H1 (cell line): ENCODE data around the gene OMP. TPM values are rescaled to one million over a fixed set of nuclear protein-coding genes. Genes with fewer than 3 reads are reported as not detected.

Experiments used
- CTCF ChIA-PET: fragments of 300-600 bp; sonication (Branson Sonifier 250); formaldehyde crosslinking; loops from one replicate; lab custom pipeline; 2021; ENCODE audit not compliant: partially characterized antibody; lab: Charles Lee
- POLR2A ChIA-PET: fragments of 300-600 bp; sonication (Branson Sonifier 250); formaldehyde crosslinking; loops from one replicate; lab custom pipeline; 2021; ENCODE audit warnings: inconsistent platforms; ENCODE audit not compliant: partially characterized antibody; lab: Charles Lee
- DNase-seq, 2 experiments: peaks; one replicate each; pipeline versions ENCODE4 v3.0.0 to v3.0.0-alpha.2; 2010 to 2022; ENCODE audit warnings: low spot score in 2 of 2, low read depth in 1 of 2, mixed read lengths in 1 of 2
- FAIRE-seq: peaks from 2 replicates; lab custom pipeline; 2011; peaks lifted over from hg19 to GRCh38; lab: Jason Lieb, UNC
- H2AFZ ChIP-seq: 2 replicates; pipeline ENCODE4 v1.8.1; 2012; ENCODE audit warnings: low read length, inconsistent platforms
- H2AK5ac ChIP-seq: 2 replicates; pipeline ENCODE4 v1.6.1; 2013; ENCODE audit warnings: low read depth, low read length
- H2BK120ac ChIP-seq: replicated peaks from 2 replicates; pipeline ENCODE3; 2013; ENCODE audit warnings: low read depth, low read length, inconsistent platforms
- H2BK12ac ChIP-seq: 2 replicates; pipeline ENCODE4 v1.6.1; 2013; ENCODE audit warnings: low read depth, low read length
- H2BK15ac ChIP-seq: 2 replicates; pipeline ENCODE4 v1.6.1; 2013; ENCODE audit warnings: low read length
- H2BK20ac ChIP-seq: 2 replicates; pipeline ENCODE4 v1.6.1; 2013; ENCODE audit warnings: low read length
- H2BK5ac ChIP-seq: 2 replicates; pipeline ENCODE4 v1.6.1; 2013; ENCODE audit warnings: low read depth, low read length
- H3K14ac ChIP-seq: 2 replicates; pipeline ENCODE4 v1.6.1; 2013; ENCODE audit warnings: inconsistent platforms; ENCODE audit not compliant: insufficient read length
- H3K18ac ChIP-seq: 2 replicates; pipeline ENCODE4 v1.6.1; 2013; ENCODE audit warnings: low read length; ENCODE audit errors: extremely low read depth
- H3K23ac ChIP-seq: 2 replicates; pipeline ENCODE4 v1.6.1; 2013; ENCODE audit warnings: inconsistent platforms; ENCODE audit not compliant: insufficient read length
- H3K23me2 ChIP-seq: 2 replicates; pipeline ENCODE4 v1.6.1; 2013; ENCODE audit warnings: low read depth, low read length
- H3K27ac ChIP-seq: 2 replicates; pipeline ENCODE4 v1.6.1; 2011; ENCODE audit warnings: low read depth, low read length, inconsistent platforms
- H3K27me3 ChIP-seq, 4 experiments: replicated peaks in 1 of 4; 1 replicate in 1 of 4; 2 replicates in 3 of 4; pipeline versions ENCODE4 v1.6.1 to v1.8.1; 2011 to 2013; ENCODE audit warnings: low read length in 3 of 4, mild to moderate bottlenecking in 3 of 4, inconsistent platforms in 2 of 4, mixed read lengths in 2 of 4, moderate library complexity in 1 of 4; ENCODE audit not compliant: control insufficient read depth in 3 of 4, insufficient read depth in 3 of 4; ENCODE audit errors: extremely low read depth in 1 of 4
- H3K36me3 ChIP-seq, 4 experiments: 2 replicates each; pipeline versions ENCODE4 v1.6.1 to v1.8.1; 2011 to 2013; ENCODE audit warnings: mild to moderate bottlenecking in 4 of 4, low read length in 3 of 4, moderate library complexity in 2 of 4, control low read depth in 1 of 4, inconsistent platforms in 1 of 4; ENCODE audit not compliant: insufficient read depth in 4 of 4, control insufficient read depth in 2 of 4
- H3K4ac ChIP-seq: replicated peaks from 2 replicates; pipeline ENCODE3; 2013; ENCODE audit warnings: low read length, low read depth, mixed read lengths, inconsistent platforms; ENCODE audit not compliant: insufficient read length
- H3K4me1 ChIP-seq, 4 experiments: replicated peaks in 1 of 4; 1 replicate in 1 of 4; 2 replicates in 3 of 4; pipeline versions ENCODE4 v1.6.1 to v1.8.1; 2011 to 2013; ENCODE audit warnings: low read length in 3 of 4, inconsistent platforms in 2 of 4, mixed read lengths in 1 of 4; ENCODE audit not compliant: insufficient read depth in 4 of 4, control insufficient read depth in 3 of 4
- H3K4me2 ChIP-seq, 2 experiments: 2 replicates each; pipeline versions ENCODE4 v1.6.1 to v1.8.1; 2011 to 2013; ENCODE audit warnings: low read depth in 2 of 2, low read length in 2 of 2, control low read depth in 1 of 2, inconsistent platforms in 1 of 2, mild to moderate bottlenecking in 1 of 2; ENCODE audit not compliant: insufficient read depth in 1 of 2
- H3K4me3 ChIP-seq, 4 experiments: fragments of 200-600, 300-600 bp in 1 of 4; sonication (generic), shearing (Covaris generic), sonication (Bioruptor Twin) in 1 of 4; 2 replicates each; pipeline versions ENCODE4 v1.5.1 to v1.8.1; 2011 to 2016; ENCODE audit warnings: low read length in 4 of 4, low read depth in 3 of 4, control low read depth in 2 of 4, inconsistent platforms in 2 of 4, mild to moderate bottlenecking in 2 of 4, mixed read lengths in 1 of 4, moderate library complexity in 1 of 4; ENCODE audit not compliant: insufficient read depth in 2 of 4; ENCODE audit errors: extremely low read depth in 1 of 4
- H3K56ac ChIP-seq: replicated peaks from 2 replicates; pipeline ENCODE3; 2013; ENCODE audit warnings: low read depth, mild to moderate bottlenecking, mixed read lengths, low read length, inconsistent platforms; ENCODE audit not compliant: insufficient read length
- H3K79me1 ChIP-seq: 2 replicates; pipeline ENCODE4 v1.6.1; 2013; ENCODE audit warnings: low read depth, low read length, control low read depth
- H3K79me2 ChIP-seq, 2 experiments: 2 replicates each; pipeline versions ENCODE4 v1.6.1 to v1.8.1; 2012 to 2013; ENCODE audit warnings: low read length in 2 of 2, mild to moderate bottlenecking in 2 of 2, inconsistent platforms in 1 of 2; ENCODE audit not compliant: insufficient read depth in 2 of 2, control insufficient read depth in 1 of 2
- H3K9ac ChIP-seq, 4 experiments: replicated peaks in 1 of 4; 1 replicate in 1 of 4; 2 replicates in 3 of 4; pipeline versions ENCODE4 v1.6.1 to v1.8.1; 2011 to 2013; ENCODE audit warnings: low read depth in 3 of 4, low read length in 3 of 4, control low read depth in 2 of 4, mild to moderate bottlenecking in 2 of 4, moderate library complexity in 2 of 4, inconsistent platforms in 1 of 4; ENCODE audit errors: extremely low read depth in 1 of 4
- H3K9me3 ChIP-seq, 2 experiments: 2 replicates each; pipeline versions ENCODE4 v1.6.1 to v1.8.1; 2012 to 2013; ENCODE audit warnings: mild to moderate bottlenecking in 2 of 2, moderate library complexity in 2 of 2, control low read depth in 1 of 2, inconsistent platforms in 1 of 2, low read depth in 1 of 2, low read length in 1 of 2, mixed read lengths in 1 of 2; ENCODE audit not compliant: insufficient read depth in 2 of 2
- H4K20me1 ChIP-seq, 2 experiments: replicated peaks in 1 of 2; 2 replicates each; pipeline versions ENCODE3 to v1.8.1; 2011 to 2013; ENCODE audit warnings: inconsistent platforms in 2 of 2, low read length in 2 of 2, mild to moderate bottlenecking in 1 of 2; ENCODE audit not compliant: insufficient read depth in 2 of 2, control insufficient read depth in 1 of 2
- H4K5ac ChIP-seq: 2 replicates; pipeline ENCODE4 v1.6.1; 2013; ENCODE audit warnings: low read length, low read depth, mixed read lengths, inconsistent platforms; ENCODE audit not compliant: insufficient read length
- H4K8ac ChIP-seq: 2 replicates; pipeline ENCODE4 v1.8.0; 2013; ENCODE audit warnings: mild to moderate bottlenecking, moderate library complexity, low read length, inconsistent platforms; ENCODE audit not compliant: insufficient read depth; ENCODE audit errors: extremely low read depth
- H4K91ac ChIP-seq: replicated peaks from 2 replicates; pipeline ENCODE3; 2013; ENCODE audit warnings: low read length, mixed read lengths, inconsistent platforms; ENCODE audit not compliant: insufficient read length
- BACH1 ChIP-seq: IDR thresholded peaks from 2 replicates; pipeline ENCODE4 v1.6.1; 2012; ENCODE audit warnings: low read length, improper control_type of control experiment
- CTBP2 ChIP-seq: IDR thresholded peaks from 2 replicates; pipeline ENCODE4 v1.7.0; 2011; ENCODE audit warnings: borderline replicate concordance, mild to moderate bottlenecking, moderate library complexity, mixed read lengths, low read length; ENCODE audit not compliant: insufficient read depth, insufficient read length
- EGR1 ChIP-seq: IDR thresholded peaks from 2 replicates; pipeline ENCODE4 v1.6.1; 2011; ENCODE audit warnings: low read depth, low read length, borderline replicate concordance
- WGBS, 2 experiments: shearing (Covaris generic) in 1 of 2; methylation state at CpG; one replicate each; pipeline versions ENCODE4 v1.1.6 to v1.1.7; 2013 to 2015; ENCODE audit warnings: low lambda C conversion rate in 2 of 2, mixed read lengths in 2 of 2, inconsistent platforms in 1 of 2, low coverage in 1 of 2, missing lambda C conversion rate in 1 of 2; ENCODE audit not compliant: insufficient replicate concordance in 2 of 2, insufficient coverage in 1 of 2, insufficient read length in 1 of 2; ENCODE audit errors: extremely low coverage in 1 of 2, missing lambda C conversion rate in 1 of 2; 5-methylcytosine and 5-hydroxymethylcytosine counted together
- polyA plus RNA-seq, 7 experiments: library from polyadenylated mRNA; depleted of rRNA in 3 of 7; stranded (reverse) in 5 of 7; unstranded in 2 of 7; fragments of >200 nt in 5 of 7; fragments of 200-250 nt in 2 of 7; gene quantifications; 1 replicate in 5 of 7; 2 replicates in 1 of 7; 4 replicates in 1 of 7; pipeline versions ENCODE4 v1.2.1 to v1.2.3, GENCODE V29; 2011 to 2013; ENCODE audit warnings: missing spikeins in 2 of 7, mixed read lengths in 2 of 7
- total RNA-seq: library from RNA; stranded (reverse); fragmentation: NEBNext Ultra II Directional; extraction: Animal tissue kit (Norgen Biotek cat#: 25700); gene quantifications from 2 replicates; pipeline ENCODE4 v1.2.1, GENCODE V29; 2021
- TF ChIP-seq, protein P1 (sequence below): IDR thresholded peaks from 2 replicates; pipeline ENCODE4 v1.6.1; 2012; ENCODE audit warnings: low read length, inconsistent platforms

Gene OMP
- total and polyA plus RNA-seq, 2 of the 8 experiments (the other 6 are each of a cell fraction or from before 2014, with no cell fraction given): not detected

DNA sequence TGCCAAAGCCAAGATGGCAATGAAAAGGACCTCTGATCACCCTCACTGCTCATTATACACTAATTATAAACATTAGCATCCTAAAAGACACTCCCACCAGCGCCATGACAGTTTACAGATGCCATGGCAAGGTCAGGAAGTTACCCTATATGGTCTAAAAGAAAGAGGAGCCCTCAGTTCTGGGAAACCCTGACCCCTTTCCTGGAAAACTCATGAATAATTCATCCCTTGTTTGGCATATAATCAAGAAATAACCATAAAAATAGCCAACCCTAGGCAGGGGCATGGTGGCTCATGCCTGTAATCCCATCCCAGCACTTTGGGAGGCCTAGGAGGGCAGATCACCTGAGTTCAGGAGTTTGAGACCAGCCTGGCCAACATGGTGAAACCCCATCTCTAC lies 48.6 kb upstream of the OMP start:
- Histone ChIP-seq H3K36me3 (no peaks in the 10 kb centered on the region), H3K18ac (no peak overlapping the region), H3K79me1 (no peaks in the 10 kb centered on the region), H2BK15ac (no peak overlapping the region), H3K4ac (no peak overlapping the region), H3K79me2 (no peaks in the 10 kb centered on the region), H2AFZ (no peak overlapping the region), H3K9ac (no peak overlapping the region), H3K23ac (no peak overlapping the region), H2BK12ac (no peak overlapping the region), H4K5ac (no peak overlapping the region), H3K4me1 (no peaks in the 10 kb centered on the region), H3K4me3 (no peak overlapping the region), H2AK5ac (no peak overlapping the region), H4K8ac (no peak overlapping the region), H3K14ac (no peak overlapping the region), H3K23me2 (no peaks in the 10 kb centered on the region), H3K9me3 (peaks cover 0 to 3% of the 10 kb centered on the region in 2 experiments; a peak in 1 of 4 replicates), H3K4me2 (no peak overlapping the region), H3K27me3 (no peaks in the 10 kb centered on the region), H4K20me1 (no peaks in the 10 kb centered on the region), H2BK120ac (no peak overlapping the region), H2BK20ac (no peak overlapping the region), H3K27ac (no peak overlapping the region), H2BK5ac (no peak overlapping the region), H4K91ac (no peak overlapping the region), H3K56ac (no peak overlapping the region)
- CTCF ChIA-PET: interaction anchor here (0.6 to 12.7 kb wide), 9 partner anchors 9 to 137 kb away, joined by 3 to 201 read pairs (median 4); no protein-coding TSS in a partner anchor
- POLR2A ChIA-PET: no interaction called here
- DNase-seq (no peak), FAIRE-seq (no peak)
- WGBS, 2 experiments: 71% methylated on average over 1 of the region's 1 CpG; no CpG with 5 or more reads in 1 of the 2 experiments
- no peak for TF ChIP-seq EGR1
- TF ChIP-seq, protein P1, sequence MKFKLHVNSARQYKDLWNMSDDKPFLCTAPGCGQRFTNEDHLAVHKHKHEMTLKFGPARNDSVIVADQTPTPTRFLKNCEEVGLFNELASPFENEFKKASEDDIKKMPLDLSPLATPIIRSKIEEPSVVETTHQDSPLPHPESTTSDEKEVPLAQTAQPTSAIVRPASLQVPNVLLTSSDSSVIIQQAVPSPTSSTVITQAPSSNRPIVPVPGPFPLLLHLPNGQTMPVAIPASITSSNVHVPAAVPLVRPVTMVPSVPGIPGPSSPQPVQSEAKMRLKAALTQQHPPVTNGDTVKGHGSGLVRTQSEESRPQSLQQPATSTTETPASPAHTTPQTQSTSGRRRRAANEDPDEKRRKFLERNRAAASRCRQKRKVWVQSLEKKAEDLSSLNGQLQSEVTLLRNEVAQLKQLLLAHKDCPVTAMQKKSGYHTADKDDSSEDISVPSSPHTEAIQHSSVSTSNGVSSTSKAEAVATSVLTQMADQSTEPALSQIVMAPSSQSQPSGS: no peak
- TF ChIP-seq BACH1: no peak
- TF ChIP-seq CTBP2: no peak
